Neural progenitor cell (in vitro differentiated cells): ENCODE results near the gene LONRF2. TPM values are rescaled to one million over a fixed set of nuclear protein-coding genes. Genes with fewer than 3 reads are reported as not detected.

Experiments used
- DNase-seq: peaks from one replicate; pipeline ENCODE4 v3.0.0-alpha.2; 2016; ENCODE audit warnings: low spot score
- H2AFZ ChIP-seq: fragments of 200-600 bp; sonication (generic); replicated peaks from 2 replicates; pipeline ENCODE4 v1.6.1; 2016; ENCODE audit warnings: antibody characterized with exemption
- H3F3A ChIP-seq: fragments of 200-600 bp; sonication (generic); 2 replicates; pipeline ENCODE4 v1.6.1; 2016; ENCODE audit warnings: antibody characterized with exemption, low read depth
- H3K27ac ChIP-seq: fragments of 200-600 bp; sonication (generic); 2 replicates; pipeline ENCODE4 v1.5.1; 2016; ENCODE audit warnings: mild to moderate bottlenecking
- H3K27me3 ChIP-seq: fragments of 200-600 bp; sonication (generic); 2 replicates; pipeline ENCODE4 v1.6.1; 2016; ENCODE audit warnings: mild to moderate bottlenecking, moderate library complexity
- H3K36me3 ChIP-seq: fragments of 200-600 bp; sonication (generic); 2 replicates; pipeline ENCODE4 v1.5.1; 2016
- H3K4me1 ChIP-seq: fragments of 200-600 bp; sonication (generic); 2 replicates; pipeline ENCODE4 v1.6.1; 2016; ENCODE audit warnings: mixed run types
- H3K4me2 ChIP-seq: fragments of 200-600 bp; sonication (generic); 2 replicates; pipeline ENCODE4 v1.6.1; 2016
- H3K4me3 ChIP-seq: fragments of 200-600 bp; sonication (generic); 2 replicates; pipeline ENCODE4 v1.5.1; 2016
- H3K79me2 ChIP-seq: fragments of 200-600 bp; sonication (generic); 2 replicates; pipeline ENCODE4 v1.6.1; 2016; ENCODE audit warnings: low read depth
- H3K9ac ChIP-seq: fragments of 200-600 bp; sonication (generic); 2 replicates; pipeline ENCODE4 v1.6.1; 2016
- H3K9me3 ChIP-seq: fragments of 200-600 bp; sonication (generic); 2 replicates; pipeline ENCODE4 v1.5.1; 2016; ENCODE audit warnings: low read depth
- H4K20me1 ChIP-seq: fragments of 200-600 bp; sonication (generic); 2 replicates; pipeline ENCODE4 v1.6.1; 2016; ENCODE audit warnings: low read depth
- H3K27ac Mint-ChIP-seq: 3 replicates; pipeline ENCODE4 v1.8.0; 2021; ENCODE audit warnings: mixed read lengths
- H3K27me3 Mint-ChIP-seq: 2 replicates; pipeline ENCODE4 v1.8.0; 2022; ENCODE audit warnings: low read depth, mild to moderate bottlenecking, inconsistent platforms, moderate library complexity, mixed read lengths; ENCODE audit not compliant: insufficient read depth
- H3K36me3 Mint-ChIP-seq: 3 replicates; pipeline ENCODE4 v1.8.0; 2021; ENCODE audit warnings: mixed read lengths
- H3K4me1 Mint-ChIP-seq: 3 replicates; pipeline ENCODE4 v1.8.0; 2021; ENCODE audit warnings: mixed read lengths
- H3K4me3 Mint-ChIP-seq: 3 replicates; pipeline ENCODE4 v1.8.0; 2021; ENCODE audit warnings: mild to moderate bottlenecking, moderate library complexity, mixed read lengths
- H3K9me3 Mint-ChIP-seq: 3 replicates; pipeline ENCODE4 v1.8.0; 2020; ENCODE audit warnings: mixed read lengths
- EZH2 ChIP-seq: fragments of 200-600 bp; sonication (generic); IDR thresholded peaks from 2 replicates; pipeline ENCODE4 v1.6.1; 2017; ENCODE audit warnings: antibody characterized with exemption, mild to moderate bottlenecking, moderate library complexity
- EZH2phosphoT487 ChIP-seq: fragments of 200-600 bp; sonication (generic); IDR thresholded peaks from 2 replicates; pipeline ENCODE4 v1.6.1; 2017; ENCODE audit warnings: antibody characterized with exemption
- total RNA-seq: library from RNA; depleted of rRNA; stranded (reverse); fragments of >200 nt; gene quantifications from 2 replicates; pipeline ENCODE4 v1.2.3, GENCODE V29; 2015; ENCODE audit warnings: low replicate concordance
- TF ChIP-seq, protein P1 (sequence below): fragments of 200-600 bp; sonication (generic); IDR thresholded peaks from 2 replicates; pipeline ENCODE4 v1.5.1; 2017; ENCODE audit warnings: antibody characterized with exemption, mild to moderate bottlenecking

The LONRF2 gene
- total RNA-seq, 1 donor from 2014 or later, result 0.37 TPM

DNA sequence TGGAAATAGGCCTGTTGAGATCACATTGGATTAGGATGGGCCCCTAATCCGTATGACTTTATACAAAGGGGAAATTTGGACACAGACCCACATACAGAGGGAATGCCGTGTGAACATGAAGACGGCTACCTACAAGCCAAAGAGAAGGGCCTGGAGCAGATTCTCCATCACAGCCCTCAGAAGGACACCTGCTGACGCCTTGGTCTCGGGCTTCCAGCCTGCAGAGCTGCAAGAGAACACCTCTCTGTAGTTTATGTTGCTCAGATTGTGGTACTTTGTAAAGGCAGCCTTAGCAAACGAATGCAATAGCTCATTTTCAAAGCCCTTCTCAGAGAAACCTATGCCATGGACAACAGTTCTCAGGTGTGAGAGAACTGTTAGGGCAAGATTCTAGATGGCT, 86.1 kb downstream of the LONRF2 start:
- peaks cover 6% of the 10 kb centered on the region for H4K20me1 ChIP-seq
- no peak overlapping the region for H3K27ac Mint-ChIP-seq
- H3K27me3 Mint-ChIP-seq, result peaks cover 2% of the 10 kb centered on the region
- no peaks in the 10 kb centered on the region for H3K9me3 Mint-ChIP-seq
- TF ChIP-seq, protein P1, sequence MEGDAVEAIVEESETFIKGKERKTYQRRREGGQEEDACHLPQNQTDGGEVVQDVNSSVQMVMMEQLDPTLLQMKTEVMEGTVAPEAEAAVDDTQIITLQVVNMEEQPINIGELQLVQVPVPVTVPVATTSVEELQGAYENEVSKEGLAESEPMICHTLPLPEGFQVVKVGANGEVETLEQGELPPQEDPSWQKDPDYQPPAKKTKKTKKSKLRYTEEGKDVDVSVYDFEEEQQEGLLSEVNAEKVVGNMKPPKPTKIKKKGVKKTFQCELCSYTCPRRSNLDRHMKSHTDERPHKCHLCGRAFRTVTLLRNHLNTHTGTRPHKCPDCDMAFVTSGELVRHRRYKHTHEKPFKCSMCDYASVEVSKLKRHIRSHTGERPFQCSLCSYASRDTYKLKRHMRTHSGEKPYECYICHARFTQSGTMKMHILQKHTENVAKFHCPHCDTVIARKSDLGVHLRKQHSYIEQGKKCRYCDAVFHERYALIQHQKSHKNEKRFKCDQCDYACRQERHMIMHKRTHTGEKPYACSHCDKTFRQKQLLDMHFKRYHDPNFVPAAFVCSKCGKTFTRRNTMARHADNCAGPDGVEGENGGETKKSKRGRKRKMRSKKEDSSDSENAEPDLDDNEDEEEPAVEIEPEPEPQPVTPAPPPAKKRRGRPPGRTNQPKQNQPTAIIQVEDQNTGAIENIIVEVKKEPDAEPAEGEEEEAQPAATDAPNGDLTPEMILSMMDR, result no peak
- TF ChIP-seq EZH2 (no peak), EZH2phosphoT487 (no peak)
- no peak overlapping the region for H3K4me3 Mint-ChIP-seq
- H3K79me2 ChIP-seq, result no peaks in the 10 kb centered on the region
- no peak overlapping the region for H3K27ac ChIP-seq
- H3K36me3 ChIP-seq, result no peaks in the 10 kb centered on the region
- H3K4me1 ChIP-seq, result peaks cover 21% of the 10 kb centered on the region
- peaks cover 12% of the 10 kb centered on the region for H3K27me3 ChIP-seq
- no peaks in the 10 kb centered on the region for H3K36me3 Mint-ChIP-seq
- H3K4me3 ChIP-seq, result no peak overlapping the region
- no peak overlapping the region for H3K4me2 ChIP-seq
- H3K9ac ChIP-seq, result no peak overlapping the region
- peaks cover 19% of the 10 kb centered on the region for H3F3A ChIP-seq
- no peak for DNase-seq
- no peak overlapping the region for H2AFZ ChIP-seq
- no peaks in the 10 kb centered on the region for H3K9me3 ChIP-seq
- peaks cover 38% of the 10 kb centered on the region for H3K4me1 Mint-ChIP-seq

GRCh38 chr2:100235581-100235980, 86.7 kb downstream of the LONRF2 start:
- Histone ChIP-seq H3K27ac (no peak overlapping the region), H3K9me3 (no peaks in the 10 kb centered on the region), H2AFZ (no peak overlapping the region), H3K36me3 (no peaks in the 10 kb centered on the region), H3K9ac (no peak overlapping the region), H4K20me1 (peaks cover 6% of the 10 kb centered on the region), H3K4me1 (peaks cover 21% of the 10 kb centered on the region), H3K27me3 (peaks cover 10% of the 10 kb centered on the region), H3K4me3 (no peak overlapping the region), H3K4me2 (no peak overlapping the region), H3F3A (peaks cover 19% of the 10 kb centered on the region), H3K79me2 (no peaks in the 10 kb centered on the region)
- peaks cover 38% of the 10 kb centered on the region for H3K4me1 Mint-ChIP-seq
- no peak for TF ChIP-seq EZH2
- TF ChIP-seq, protein P1, result no peak
- TF ChIP-seq EZH2phosphoT487, result no peak
- H3K9me3 Mint-ChIP-seq, result no peaks in the 10 kb centered on the region
- no peak for DNase-seq
- H3K4me3 Mint-ChIP-seq, result no peak overlapping the region
- H3K36me3 Mint-ChIP-seq, result no peaks in the 10 kb centered on the region
- H3K27ac Mint-ChIP-seq, result no peak overlapping the region
- peaks cover 2% of the 10 kb centered on the region for H3K27me3 Mint-ChIP-seq

- H3F3A ChIP-seq, result peaks cover 19% of the 10 kb centered on the region
- H3K79me2 ChIP-seq, result no peaks in the 10 kb centered on the region
- no peak for DNase-seq
- no peak overlapping the region for H3K27ac Mint-ChIP-seq
- H3K4me1 Mint-ChIP-seq, result peaks cover 38% of the 10 kb centered on the region
- H3K9ac ChIP-seq, result no peak overlapping the region
- H3K36me3 Mint-ChIP-seq, result no peaks in the 10 kb centered on the region
- no peak overlapping the region for H3K4me3 ChIP-seq
- H3K4me3 Mint-ChIP-seq, result no peak overlapping the region
- H3K27me3 Mint-ChIP-seq, result peaks cover 2% of the 10 kb centered on the region
- no peak overlapping the region for H3K4me2 ChIP-seq
- no peak overlapping the region for H3K27ac ChIP-seq
- no peaks in the 10 kb centered on the region for H3K9me3 Mint-ChIP-seq
- no peaks in the 10 kb centered on the region for H3K36me3 ChIP-seq
- peaks cover 6% of the 10 kb centered on the region for H4K20me1 ChIP-seq
- no peaks in the 10 kb centered on the region for H3K9me3 ChIP-seq
- peaks cover 10% of the 10 kb centered on the region for H3K27me3 ChIP-seq
- peaks cover 21% of the 10 kb centered on the region for H3K4me1 ChIP-seq
- no peak overlapping the region for H2AFZ ChIP-seq
- TF ChIP-seq EZH2phosphoT487, result no peak
- no peak for TF ChIP-seq EZH2
- TF ChIP-seq, protein P1, result no peak
Observed at GRCh38 chr2:100235098-100235497, 87.2 kb downstream of the LONRF2 start.
